NCI-H1105 (cell line): ENCODE data around the gene PIGU.

Experiments
- DNase-seq: peaks from one replicate; lab custom pipeline; 2025; lab: John Stamatoyannopoulos, UW

Gene PIGU

DNA sequence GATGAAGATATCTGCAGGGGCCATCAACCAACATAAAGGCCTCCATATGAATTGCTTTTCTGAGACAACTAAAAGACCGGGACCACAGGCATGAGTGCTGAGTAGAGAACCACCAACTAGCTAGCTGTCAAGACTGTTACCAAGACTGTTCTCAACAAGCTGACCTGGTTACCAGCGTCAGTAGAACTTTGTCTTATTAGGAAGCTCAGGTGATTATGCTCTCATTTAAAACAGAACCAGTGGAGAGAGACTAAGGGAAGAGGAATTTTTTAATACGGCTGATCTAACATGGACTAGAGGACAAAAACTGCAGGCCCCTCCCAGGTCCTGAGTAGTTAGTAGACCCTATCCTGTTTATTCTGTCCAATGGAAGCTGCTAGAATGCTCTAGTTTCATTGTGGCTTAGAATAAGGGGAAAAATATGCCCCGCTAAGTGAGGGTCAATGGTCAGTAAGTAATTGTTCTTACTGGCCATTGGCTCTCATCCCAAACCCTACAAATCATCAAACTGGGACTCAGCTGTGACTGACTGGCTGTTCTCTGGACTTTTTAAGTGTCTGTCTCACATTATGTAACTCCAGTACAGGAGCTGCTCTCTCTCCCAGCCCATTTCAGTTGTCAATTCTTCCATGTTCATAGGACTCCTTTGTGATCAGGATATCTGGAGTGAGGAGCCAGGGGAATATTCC is 164.5 kb downstream of the PIGU start:
- no peak for DNase-seq

DNA sequence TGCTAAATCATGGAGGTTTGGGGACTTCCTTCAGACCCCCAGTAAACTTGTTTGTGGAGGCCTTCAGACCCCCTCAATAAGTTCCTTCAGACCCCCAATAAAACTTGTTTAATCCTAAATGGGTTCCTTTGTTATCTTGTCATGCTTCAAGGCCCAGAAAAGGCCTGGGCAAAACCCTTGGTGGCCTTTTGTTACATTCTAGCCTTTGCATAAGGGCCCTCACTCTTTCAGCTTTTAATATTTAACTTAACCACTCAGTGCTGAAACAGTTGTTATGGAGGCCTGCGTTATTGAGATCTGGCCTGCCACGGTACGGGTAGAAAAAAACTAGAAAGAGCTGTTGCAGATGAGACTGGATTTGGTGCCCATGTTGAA is 165.0 kb downstream of the PIGU start:
- DNase-seq = no peak

DNA sequence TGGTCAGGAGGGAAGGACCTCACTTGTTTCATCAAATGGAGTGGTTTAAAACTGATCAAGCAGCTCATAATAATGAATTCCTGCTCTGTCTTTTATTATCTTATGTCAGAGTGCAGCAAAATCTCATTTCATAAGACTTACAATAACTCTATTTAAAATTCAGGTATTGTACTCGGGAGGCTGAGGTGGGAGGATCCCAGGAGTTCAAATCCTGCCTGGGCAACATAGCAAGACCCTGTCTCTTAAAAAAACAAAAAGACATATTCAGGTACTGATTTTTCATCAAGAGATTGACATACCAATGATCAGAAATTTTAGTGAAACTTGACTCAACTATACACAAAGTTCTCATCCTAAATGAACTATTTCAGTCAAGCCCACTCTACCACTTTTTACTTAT is 166.3 kb downstream of the PIGU start:
- DNase-seq = no peak
